IPS DF 6.9 (cell line): Measurements from ENCODE around the gene SNAP23.

Source experiments
- DNase-seq: peaks from one replicate; pipeline ENCODE4 v3.0.0-alpha.2; 2013; ENCODE audit warnings: low read depth, low spot score
- H3K27ac ChIP-seq: one replicate; pipeline ENCODE4 v1.5.1; 2013; ENCODE audit warnings: low read length, control low read depth
- H3K27me3 ChIP-seq: 2 replicates; pipeline ENCODE4 v1.6.1; 2013; ENCODE audit warnings: mild to moderate bottlenecking, low read length; ENCODE audit not compliant: control insufficient read depth, insufficient read depth
- H3K36me3 ChIP-seq: 2 replicates; pipeline ENCODE4 v1.6.1; 2013; ENCODE audit warnings: low read length; ENCODE audit not compliant: control insufficient read depth, insufficient read depth
- H3K4me1 ChIP-seq: 2 replicates; pipeline ENCODE4 v1.6.1; 2013; ENCODE audit warnings: low read length; ENCODE audit not compliant: control insufficient read depth, insufficient read depth
- H3K4me3 ChIP-seq: 2 replicates; pipeline ENCODE4 v1.5.1; 2013; ENCODE audit warnings: mild to moderate bottlenecking, low read length
- H3K9me3 ChIP-seq: 2 replicates; pipeline ENCODE4 v1.6.1; 2013; ENCODE audit warnings: low read length, inconsistent platforms; ENCODE audit not compliant: control insufficient read depth, insufficient read depth
- WGBS: extraction: QIAGEN DNeasy Blood & Tissue Kit; methylation state at CpG from one replicate; pipeline ENCODE4 v1.1.7; 2013; ENCODE audit warnings: mixed read lengths, missing lambda C conversion rate; ENCODE audit not compliant: insufficient read length, insufficient coverage; 5-methylcytosine and 5-hydroxymethylcytosine counted together

SNAP23 gene

GRCh38 chr15:42498212-42499068 lies 3.0 kb downstream of the SNAP23 start:
- no peak for DNase-seq
- Histone ChIP-seq H3K4me1 (no peaks in the 10 kb centered on the region), H3K36me3 (no peaks in the 10 kb centered on the region), H3K27ac (no peak overlapping the region), H3K4me3 (no peak overlapping the region), H3K9me3 (no peaks in the 10 kb centered on the region), H3K27me3 (no peaks in the 10 kb centered on the region)
- WGBS, result no CpG with 5 or more reads among the region's 6 CpGs

DNA sequence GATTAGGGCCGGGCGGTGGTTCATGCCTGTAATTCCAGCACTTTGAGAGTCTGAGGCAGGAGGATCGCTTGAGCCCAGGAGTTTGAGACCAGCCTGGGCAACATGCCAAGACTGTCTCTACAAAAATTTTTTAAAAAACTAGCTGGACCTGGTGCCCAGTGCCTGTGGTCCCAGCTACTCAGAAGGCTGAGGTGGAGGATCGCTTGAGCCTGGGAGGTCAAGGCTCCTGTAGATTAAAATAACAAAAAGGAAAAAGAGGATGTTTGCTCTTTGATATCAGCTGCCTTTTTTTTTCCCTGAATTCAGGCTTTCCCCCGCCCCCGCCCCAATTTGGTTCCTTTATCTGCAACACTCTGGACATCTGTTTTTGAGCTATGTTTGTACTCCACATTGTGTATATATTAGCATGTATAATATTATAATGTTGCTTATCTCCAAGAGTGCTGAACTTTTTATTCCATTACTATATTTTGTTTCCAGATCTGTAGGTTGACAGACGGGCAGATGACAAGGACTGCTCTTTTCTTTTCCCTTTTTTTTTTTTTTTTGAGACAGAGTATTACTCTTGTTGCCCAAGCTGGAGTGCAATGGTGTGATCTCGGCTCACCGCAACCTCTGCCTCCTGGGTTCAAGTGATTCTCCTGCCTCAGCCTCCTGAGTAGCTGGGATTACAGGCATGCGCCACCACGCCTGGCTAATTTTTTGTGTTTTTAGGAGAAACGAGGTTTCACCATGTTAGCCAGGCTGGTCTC lies 4.6 kb downstream of the SNAP23 start:
- no peaks in the 10 kb centered on the region for H3K36me3 ChIP-seq
- H3K9me3 ChIP-seq, result no peaks in the 10 kb centered on the region
- no peak overlapping the region for H3K27ac ChIP-seq
- WGBS, result no CpG with 5 or more reads among the region's 12 CpGs
- no peak overlapping the region for H3K4me3 ChIP-seq
- DNase-seq, result no peak
- H3K4me1 ChIP-seq, result no peaks in the 10 kb centered on the region
- no peaks in the 10 kb centered on the region for H3K27me3 ChIP-seq

DNA sequence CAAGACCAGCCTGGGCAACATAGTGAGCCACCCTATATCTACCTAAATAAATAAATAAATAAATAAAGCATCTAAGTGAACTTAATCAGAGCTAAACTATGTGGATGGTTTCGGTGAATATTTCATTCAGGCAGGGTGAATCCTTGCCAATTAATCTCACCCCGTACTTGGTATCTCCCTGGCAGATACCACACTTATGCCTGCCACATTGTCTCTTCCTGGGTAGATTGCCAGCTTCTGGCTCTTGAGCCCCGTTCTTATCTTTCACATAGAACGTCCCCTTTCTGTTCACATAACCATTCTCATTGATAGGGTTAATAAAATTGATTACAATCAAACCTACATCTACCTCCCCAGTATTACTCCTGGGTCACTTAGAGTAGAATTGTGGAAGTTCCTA lies 7.0 kb downstream of the SNAP23 start:
- no CpG with 5 or more reads among the region's 4 CpGs for WGBS
- H3K27ac ChIP-seq, result no peak overlapping the region
- H3K27me3 ChIP-seq, result no peaks in the 10 kb centered on the region
- H3K4me3 ChIP-seq, result no peak overlapping the region
- no peaks in the 10 kb centered on the region for H3K4me1 ChIP-seq
- H3K9me3 ChIP-seq, result no peaks in the 10 kb centered on the region
- DNase-seq, result no peak
- H3K36me3 ChIP-seq, result no peaks in the 10 kb centered on the region

GRCh38 chr15:42503825-42504224 lies 8.4 kb downstream of the SNAP23 start:
- Histone ChIP-seq H3K4me3 (no peak overlapping the region), H3K9me3 (no peaks in the 10 kb centered on the region), H3K36me3 (no peaks in the 10 kb centered on the region), H3K4me1 (no peaks in the 10 kb centered on the region), H3K27me3 (no peaks in the 10 kb centered on the region), H3K27ac (no peak overlapping the region)
- DNase-seq, result no peak
- 100% methylated on average over 1 of the region's 1 CpG for WGBS

DNA sequence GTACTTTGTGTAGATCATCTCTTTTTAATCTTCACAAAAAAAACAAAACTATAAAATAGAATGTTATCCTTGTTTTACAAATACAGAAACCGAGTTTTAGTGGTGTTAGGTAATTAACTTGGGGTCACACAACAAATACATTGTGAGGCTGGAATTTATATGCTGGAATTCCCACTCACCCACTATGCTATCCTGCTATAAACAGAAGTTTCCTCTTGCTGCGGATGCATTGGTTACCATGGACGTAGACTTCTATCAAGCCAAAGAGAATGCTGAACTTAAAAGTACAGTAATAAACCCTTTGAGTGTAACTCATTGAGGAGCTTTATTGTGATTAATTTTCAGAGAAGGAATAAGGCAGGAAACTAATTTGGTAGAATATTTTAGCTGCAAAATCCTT lies 9.2 kb downstream of the SNAP23 start:
- no CpG with 5 or more reads among the region's 3 CpGs for WGBS
- no peaks in the 10 kb centered on the region for H3K9me3 ChIP-seq
- H3K36me3 ChIP-seq, result no peaks in the 10 kb centered on the region
- no peak overlapping the region for H3K4me3 ChIP-seq
- H3K4me1 ChIP-seq, result no peaks in the 10 kb centered on the region
- no peaks in the 10 kb centered on the region for H3K27me3 ChIP-seq
- no peak overlapping the region for H3K27ac ChIP-seq
- DNase-seq, result no peak

- H3K4me3 ChIP-seq, result no peak overlapping the region
- no CpG with 5 or more reads among the region's 4 CpGs for WGBS
These were observed 12.1 kb downstream of the SNAP23 start for GRCh38 chr15:42507514-42507913.

DNA sequence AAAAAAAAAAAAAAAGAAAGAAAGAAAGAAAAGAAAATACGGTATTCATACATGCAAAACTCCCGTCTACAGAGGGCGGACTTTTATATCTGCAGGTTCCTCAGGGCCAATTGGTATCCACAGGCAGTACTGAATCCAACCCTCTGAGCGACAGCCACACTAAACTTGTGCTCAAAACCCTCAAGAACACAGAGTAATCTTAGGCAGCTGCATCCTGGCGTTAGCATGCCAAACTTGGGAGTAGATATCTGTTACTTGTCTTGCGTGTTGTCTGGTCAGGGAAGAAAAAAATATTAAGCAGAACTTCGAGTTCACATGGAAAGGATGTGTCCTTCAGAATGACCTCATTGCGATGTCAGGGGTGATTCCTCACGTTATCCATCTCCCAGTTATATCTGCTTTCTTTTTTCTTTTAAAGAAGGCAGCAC lies 12.8 kb downstream of the SNAP23 start:
- DNase-seq, result no peak
- WGBS, result no CpG with 5 or more reads among the region's 9 CpGs

More at GRCh38 chr15:42507514-42507913, 12.1 kb downstream of the SNAP23 start:
- no peak for DNase-seq
- Histone ChIP-seq H3K36me3 (no peaks in the 10 kb centered on the region), H3K4me1 (no peaks in the 10 kb centered on the region), H3K27me3 (no peaks in the 10 kb centered on the region), H3K27ac (no peak overlapping the region), H3K9me3 (no peaks in the 10 kb centered on the region)

GRCh38 chr15:42510258-42511006 lies 15.0 kb downstream of the SNAP23 start:
- no peaks in the 10 kb centered on the region for H3K9me3 ChIP-seq
- WGBS, result no CpG with 5 or more reads among the region's 4 CpGs
- no peak for DNase-seq
- H3K36me3 ChIP-seq, result no peaks in the 10 kb centered on the region; the same call in 1 of the 2 replicates
- no peak overlapping the region for H3K27ac ChIP-seq
- no peaks in the 10 kb centered on the region for H3K4me1 ChIP-seq
- no peak overlapping the region for H3K4me3 ChIP-seq
- H3K27me3 ChIP-seq, result no peaks in the 10 kb centered on the region

More for the DNA sequence above, 12.8 kb downstream of the SNAP23 start:
- H3K36me3 ChIP-seq, result no peaks in the 10 kb centered on the region
- H3K27ac ChIP-seq, result no peak overlapping the region
- no peaks in the 10 kb centered on the region for H3K27me3 ChIP-seq
- H3K4me1 ChIP-seq, result no peaks in the 10 kb centered on the region
- no peaks in the 10 kb centered on the region for H3K9me3 ChIP-seq
- H3K4me3 ChIP-seq, result no peak overlapping the region

DNA sequence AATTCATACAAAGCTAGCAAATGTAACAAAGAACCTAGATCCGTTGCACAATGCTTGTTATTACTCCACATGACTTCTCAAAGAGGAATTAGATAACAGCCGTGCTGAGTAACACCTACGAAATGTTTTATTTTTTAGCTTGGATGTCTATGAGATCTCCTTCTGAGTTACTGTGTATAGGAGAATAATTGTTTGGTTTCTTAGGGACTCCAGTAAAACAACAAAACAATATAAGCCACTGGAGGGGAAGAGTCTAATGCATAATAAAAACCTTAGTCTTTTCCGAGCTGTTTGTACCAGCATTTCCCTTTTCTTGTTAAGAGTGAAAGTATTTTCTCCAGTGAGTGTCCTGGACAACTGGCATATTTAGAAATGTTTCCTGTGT lies 15.6 kb downstream of the SNAP23 start:
- WGBS, result no CpG with 5 or more reads among the region's 4 CpGs
- Histone ChIP-seq H3K4me1 (no peaks in the 10 kb centered on the region), H3K27ac (no peak overlapping the region), H3K4me3 (no peak overlapping the region), H3K36me3 (no peaks in the 10 kb centered on the region; the same call in 1 of the 2 replicates), H3K27me3 (no peaks in the 10 kb centered on the region), H3K9me3 (no peaks in the 10 kb centered on the region)
- DNase-seq, result no peak

GRCh38 chr15:42523331-42523730 lies 27.9 kb downstream of the SNAP23 start:
- H3K27me3 ChIP-seq, result no peaks in the 10 kb centered on the region
- no peak overlapping the region for H3K27ac ChIP-seq
- no peaks in the 10 kb centered on the region; the same call in 1 of the 2 replicates for H3K36me3 ChIP-seq
- H3K4me3 ChIP-seq, result no peak overlapping the region
- H3K4me1 ChIP-seq, result no peaks in the 10 kb centered on the region
- DNase-seq, result no peak
- WGBS, result no CpG with 5 or more reads among the region's 2 CpGs
- no peaks in the 10 kb centered on the region for H3K9me3 ChIP-seq
